Stomach (tissue), 9 donors: ENCODE measurements around the gene IFI27. TPM values are rescaled to one million over a fixed set of nuclear protein-coding genes. Genes with fewer than 3 reads are reported as not detected.

Experiments
- DNase-seq, 2 donors: peaks; one replicate each; pipeline versions ENCODE4 v3.0.0 to v3.0.0-alpha.2; 2013 to 2019
- H3K27ac ChIP-seq, 5 donors: fragments of 200-600 bp in 4 of 5; sonication (generic) in 4 of 5; one replicate each; pipeline ENCODE4 v1.5.1; 2013 to 2019; ENCODE audit warnings: mild to moderate bottlenecking in 1 of 5, moderate library complexity in 1 of 5
- H3K27me3 ChIP-seq, 3 donors: fragments of 200-600 bp; sonication (generic); one replicate each; pipeline ENCODE4 v1.5.1; 2017 to 2019; ENCODE audit warnings: mixed run types in 1 of 3
- H3K36me3 ChIP-seq, 4 donors: fragments of 200-600 bp; sonication (generic); 1 replicate in 3 of 4; 2 replicates in 1 of 4; pipeline ENCODE4 v1.5.1; 2016 to 2019
- H3K4me1 ChIP-seq, 4 donors: fragments of 200-600 bp; sonication (generic); one replicate each; pipeline ENCODE4 v1.5.1; 2016 to 2019
- H3K4me3 ChIP-seq, 4 donors: fragments of 200-600 bp; sonication (generic) in 3 of 4; one replicate each; pipeline ENCODE4 v1.5.1; 2016 to 2019; ENCODE audit warnings: mild to moderate bottlenecking in 1 of 4
- H3K9me3 ChIP-seq, 4 donors: fragments of 200-600 bp; sonication (generic); one replicate each; pipeline ENCODE4 v1.5.1; 2016 to 2019
- CTCF ChIP-seq, 7 experiments: fragments of 450-650 bp in 4 of 7; fragments of 200-600 bp in 3 of 7; sonication (generic) in 3 of 7; IDR thresholded peaks; one replicate each; pipeline ENCODE4 v1.5.1; 2016 to 2019; ENCODE audit warnings: antibody characterized with exemption in 7 of 7, control low read depth in 2 of 7, mild to moderate bottlenecking in 1 of 7
- EP300 ChIP-seq: sonication (generic); formaldehyde crosslinking; IDR thresholded peaks from one replicate; pipeline ENCODE4 v1.6.1; 2017; ENCODE audit warnings: antibody characterized with exemption
- POLR2A ChIP-seq, 4 donors: fragments of 450-650 bp; IDR thresholded peaks; one replicate each; pipeline ENCODE4 v1.6.1; 2016; ENCODE audit warnings: antibody characterized with exemption in 4 of 4, control low read depth in 2 of 4, mild to moderate bottlenecking in 1 of 4, moderate library complexity in 1 of 4
- POLR2AphosphoS5 ChIP-seq, 3 donors: sonication (generic); formaldehyde crosslinking; IDR thresholded peaks; one replicate each; pipeline ENCODE4 v1.6.1; 2016; ENCODE audit warnings: antibody characterized with exemption in 3 of 3
- WGBS, 5 donors: extraction: QIAGEN DNeasy Blood & Tissue Kit in 3 of 5; methylation state at CpG; one replicate each; pipeline versions ENCODE4 v1.1.5 to v1.1.7; 2013 to 2018; 5-methylcytosine and 5-hydroxymethylcytosine counted together
- intact Hi-C: fragments of 100-400 bp; cut with DNase I; formaldehyde crosslinking; loops from one replicate; pipeline ENCODE4 v1.15.1; 2023; ENCODE audit warnings: low total_unique reads
- polyA plus RNA-seq, 3 donors: library from polyadenylated mRNA; stranded (reverse); fragments of 200-250 nt; gene quantifications; one replicate each; pipeline ENCODE4 v1.2.3, GENCODE V29; 2013
- total RNA-seq, 5 donors: library from RNA; depleted of rRNA; stranded (reverse); fragments of >200 nt; gene quantifications; one replicate each; pipeline versions ENCODE4 v1.1.0 to v1.2.3, GENCODE V29; 2014 to 2016
- donor health status: healthy with polysubstance abuse.
- donor health status: Bipolar disorder and iron deficiency.
- donor health status: healthy.

Gene IFI27
- total and polyA plus RNA-seq, 8 donors = 12.9 to 1,115 (median 234) TPM

- no peaks in the 10 kb centered on the region for H3K27me3 ChIP-seq
- DNase-seq = no peak
- H3K9me3 ChIP-seq = no peaks in the 10 kb centered on the region
- no peaks in the 10 kb centered on the region for H3K36me3 ChIP-seq
- WGBS, 5 donors = 85 to 94% (median 89%) methylated on average over 5 of the region's 5 CpGs
- no peak overlapping the region for H3K27ac ChIP-seq
- intact Hi-C loops = no loop called here
- no peaks in the 10 kb centered on the region for H3K4me1 ChIP-seq
- no peak overlapping the region for H3K4me3 ChIP-seq
- no peak for TF ChIP-seq POLR2A (IDR thresholded peaks at IDR 0.05)
- no peak for TF ChIP-seq POLR2AphosphoS5 (IDR thresholded peaks at IDR 0.05)
- TF ChIP-seq EP300 = no peak
- TF ChIP-seq CTCF (IDR thresholded peaks at IDR 0.05) = no peak
These were observed 22.0 kb upstream of the IFI27 start for GRCh38 chr14:94088516-94088915.

- no peaks in the 10 kb centered on the region for H3K27me3 ChIP-seq
- H3K4me1 ChIP-seq = no peaks in the 10 kb centered on the region
- H3K9me3 ChIP-seq = no peaks in the 10 kb centered on the region
- no peak overlapping the region for H3K27ac ChIP-seq
- H3K36me3 ChIP-seq = no peaks in the 10 kb centered on the region
- intact Hi-C loops = no loop called here
- 92 to 97% (median 95%) methylated on average over 4 of the region's 4 CpGs for WGBS, 5 donors
- TF ChIP-seq POLR2A (IDR thresholded peaks at IDR 0.05) = no peak
- TF ChIP-seq POLR2AphosphoS5 (IDR thresholded peaks at IDR 0.05) = no peak
- TF ChIP-seq EP300 = no peak
- TF ChIP-seq CTCF (IDR thresholded peaks at IDR 0.05) = no peak
- H3K4me3 ChIP-seq = no peak overlapping the region
- no peak for DNase-seq
These were observed 21.1 kb upstream of the IFI27 start for GRCh38 chr14:94089479-94089878.

GRCh38 chr14:94093418-94093817 lies 17.1 kb upstream of the IFI27 start:
- TF ChIP-seq EP300 (no peak), POLR2AphosphoS5 (IDR thresholded peaks at IDR 0.05) (no peak), POLR2A (IDR thresholded peaks at IDR 0.05) (no peak), CTCF (IDR thresholded peaks at IDR 0.05) (no peak)
- H3K36me3 ChIP-seq = peaks cover 0 to 15% (median 13%) of the 10 kb centered on the region in 4 donors
- no peaks in the 10 kb centered on the region for H3K4me1 ChIP-seq
- H3K27me3 ChIP-seq = no peaks in the 10 kb centered on the region
- H3K9me3 ChIP-seq = no peaks in the 10 kb centered on the region
- 93 to 98% (median 96%) methylated on average over 2 of the region's 2 CpGs for WGBS, 5 donors
- no peak overlapping the region for H3K4me3 ChIP-seq
- intact Hi-C loops = no loop called here
- no peak for DNase-seq
- H3K27ac ChIP-seq = no peak overlapping the region

GRCh38 chr14:94097091-94097490 lies 13.4 kb upstream of the IFI27 start:
- DNase-seq = no peak
- TF ChIP-seq POLR2AphosphoS5 (IDR thresholded peaks at IDR 0.05) (no peak), EP300 (no peak), POLR2A (IDR thresholded peaks at IDR 0.05) (no peak), CTCF (IDR thresholded peaks at IDR 0.05) (no peak)
- WGBS, 5 donors = 94 to 98% (median 94%) methylated on average over 4 of the region's 4 CpGs

More at GRCh38 chr14:94097091-94097490, 13.4 kb upstream of the IFI27 start:
- Histone ChIP-seq H3K4me1 (no peaks in the 10 kb centered on the region), H3K9me3 (no peaks in the 10 kb centered on the region), H3K27ac (no peak overlapping the region), H3K27me3 (no peaks in the 10 kb centered on the region), H3K4me3 (no peak overlapping the region), H3K36me3 (peaks cover 0 to 16% (median 14%) of the 10 kb centered on the region in 4 donors)
- intact Hi-C loops = no loop called here
